ENCODE data around the gene PAQR8. TPM values are rescaled to one million over a fixed set of nuclear protein-coding genes. Genes with fewer than 3 reads are reported as not detected.

Gene PAQR8
- total and polyA plus RNA-seq, 2 of the 13 experiments (the other 11 are each of a cell fraction or from before 2014, with no cell fraction given), result 37.7 to 50.7 TPM

DNA sequence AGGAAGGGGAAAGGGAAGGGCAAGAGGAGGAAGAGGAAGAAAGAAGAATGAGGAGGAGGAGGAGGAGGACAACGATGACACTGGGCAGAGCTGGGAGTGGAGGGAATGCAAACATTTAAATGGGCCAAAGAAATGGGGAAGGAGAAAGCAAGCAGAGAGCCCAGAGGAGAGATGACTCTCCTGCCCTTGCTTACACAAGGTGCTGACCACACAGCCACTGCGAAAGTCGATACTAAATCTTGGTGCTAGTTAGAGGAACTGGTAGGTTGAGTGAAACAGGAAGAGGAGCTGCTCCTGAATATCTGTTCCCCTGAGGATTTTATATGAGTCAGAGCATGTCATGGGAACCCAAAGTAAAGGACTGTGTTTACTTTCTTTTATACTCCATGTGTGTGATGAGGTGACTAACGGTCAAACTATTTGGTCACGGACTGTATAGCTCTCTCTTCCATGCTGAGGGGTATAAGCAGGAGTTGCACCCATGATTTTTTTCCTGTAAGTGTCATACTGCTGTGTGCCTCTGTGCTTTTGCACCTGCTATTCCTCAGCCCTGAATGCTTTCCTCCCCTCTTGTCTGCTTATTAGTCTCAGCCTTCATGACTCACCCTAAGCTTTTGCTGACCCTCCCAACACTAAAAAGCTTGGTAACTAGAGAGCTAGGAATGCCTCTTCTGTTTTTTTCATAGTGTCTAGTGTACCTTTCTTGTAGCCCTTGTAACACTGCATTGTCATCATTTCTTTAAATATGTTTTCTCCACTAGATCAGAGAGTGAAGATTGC lies 9.5 kb upstream of the PAQR8 start (continued):
- TF ChIP-seq HMGA1 (CRISPR knock-in tag; conservative IDR thresholded peaks at IDR 0.05) (no peak), JUN (CRISPR knock-in tag; IDR thresholded peaks at IDR 0.05) (peak; percentile 94), NR2F6 (IDR thresholded peaks at IDR 0.05) (no peak), NR2F6 (CRISPR knock-in tag; IDR thresholded peaks at IDR 0.05) (no peak), GATAD2A (CRISPR knock-in tag; IDR thresholded peaks at IDR 0.05) (peak; percentile 87), ZNF569 (CRISPR knock-in tag; IDR thresholded peaks at IDR 0.05; ENCODE audit: borderline replicate concordance) (no peak), PTBP1 (IDR thresholded peaks at IDR 0.05; ENCODE audit: low read depth, low read length, poor library complexity, severe bottlenecking) (no peak), ZBTB20 (CRISPR knock-in tag; IDR thresholded peaks at IDR 0.05; ENCODE audit: borderline replicate concordance, low read depth) (peak; percentile 85; the same call in 1 of the 2 replicates), ZNF326 (CRISPR knock-in tag; IDR thresholded peaks at IDR 0.05; ENCODE audit: borderline replicate concordance) (no peak), TEAD3 (CRISPR knock-in tag; optimal IDR thresholded peaks at IDR 0.05; ENCODE audit: borderline replicate concordance) (peak; percentile 96), ONECUT2 (CRISPR knock-in tag; IDR thresholded peaks at IDR 0.05) (0 out of 2 replicates have a peak, but pooled peaks have one; percentile 19), KDM3A (CRISPR knock-in tag; IDR thresholded peaks at IDR 0.05; ENCODE audit: low read depth) (0 out of 2 replicates have a peak, but pooled peaks have one; percentile 24), JUND (CRISPR knock-in tag; IDR thresholded peaks at IDR 0.05) (peak; percentile 95), KAT7 (CRISPR knock-in tag; IDR thresholded peaks at IDR 0.05; ENCODE audit: borderline replicate concordance) (peak; percentile 43; the same call in 1 of the 2 replicates), ZNF234 (CRISPR knock-in tag; conservative IDR thresholded peaks at IDR 0.05) (no peak)
- TF ChIP-seq, protein P1, sequence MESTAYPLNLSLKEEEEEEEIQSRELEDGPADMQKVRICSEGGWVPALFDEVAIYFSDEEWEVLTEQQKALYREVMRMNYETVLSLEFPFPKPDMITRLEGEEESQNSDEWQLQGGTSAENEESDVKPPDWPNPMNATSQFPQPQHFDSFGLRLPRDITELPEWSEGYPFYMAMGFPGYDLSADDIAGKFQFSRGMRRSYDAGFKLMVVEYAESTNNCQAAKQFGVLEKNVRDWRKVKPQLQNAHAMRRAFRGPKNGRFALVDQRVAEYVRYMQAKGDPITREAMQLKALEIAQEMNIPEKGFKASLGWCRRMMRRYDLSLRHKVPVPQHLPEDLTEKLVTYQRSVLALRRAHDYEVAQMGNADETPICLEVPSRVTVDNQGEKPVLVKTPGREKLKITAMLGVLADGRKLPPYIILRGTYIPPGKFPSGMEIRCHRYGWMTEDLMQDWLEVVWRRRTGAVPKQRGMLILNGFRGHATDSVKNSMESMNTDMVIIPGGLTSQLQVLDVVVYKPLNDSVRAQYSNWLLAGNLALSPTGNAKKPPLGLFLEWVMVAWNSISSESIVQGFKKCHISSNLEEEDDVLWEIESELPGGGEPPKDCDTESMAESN (CRISPR knock-in tag; conservative IDR thresholded peaks at IDR 0.05), result no peak
- TF ChIP-seq, protein P2, sequence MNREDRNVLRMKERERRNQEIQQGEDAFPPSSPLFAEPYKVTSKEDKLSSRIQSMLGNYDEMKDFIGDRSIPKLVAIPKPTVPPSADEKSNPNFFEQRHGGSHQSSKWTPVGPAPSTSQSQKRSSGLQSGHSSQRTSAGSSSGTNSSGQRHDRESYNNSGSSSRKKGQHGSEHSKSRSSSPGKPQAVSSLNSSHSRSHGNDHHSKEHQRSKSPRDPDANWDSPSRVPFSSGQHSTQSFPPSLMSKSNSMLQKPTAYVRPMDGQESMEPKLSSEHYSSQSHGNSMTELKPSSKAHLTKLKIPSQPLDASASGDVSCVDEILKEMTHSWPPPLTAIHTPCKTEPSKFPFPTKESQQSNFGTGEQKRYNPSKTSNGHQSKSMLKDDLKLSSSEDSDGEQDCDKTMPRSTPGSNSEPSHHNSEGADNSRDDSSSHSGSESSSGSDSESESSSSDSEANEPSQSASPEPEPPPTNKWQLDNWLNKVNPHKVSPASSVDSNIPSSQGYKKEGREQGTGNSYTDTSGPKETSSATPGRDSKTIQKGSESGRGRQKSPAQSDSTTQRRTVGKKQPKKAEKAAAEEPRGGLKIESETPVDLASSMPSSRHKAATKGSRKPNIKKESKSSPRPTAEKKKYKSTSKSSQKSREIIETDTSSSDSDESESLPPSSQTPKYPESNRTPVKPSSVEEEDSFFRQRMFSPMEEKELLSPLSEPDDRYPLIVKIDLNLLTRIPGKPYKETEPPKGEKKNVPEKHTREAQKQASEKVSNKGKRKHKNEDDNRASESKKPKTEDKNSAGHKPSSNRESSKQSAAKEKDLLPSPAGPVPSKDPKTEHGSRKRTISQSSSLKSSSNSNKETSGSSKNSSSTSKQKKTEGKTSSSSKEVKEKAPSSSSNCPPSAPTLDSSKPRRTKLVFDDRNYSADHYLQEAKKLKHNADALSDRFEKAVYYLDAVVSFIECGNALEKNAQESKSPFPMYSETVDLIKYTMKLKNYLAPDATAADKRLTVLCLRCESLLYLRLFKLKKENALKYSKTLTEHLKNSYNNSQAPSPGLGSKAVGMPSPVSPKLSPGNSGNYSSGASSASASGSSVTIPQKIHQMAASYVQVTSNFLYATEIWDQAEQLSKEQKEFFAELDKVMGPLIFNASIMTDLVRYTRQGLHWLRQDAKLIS (CRISPR knock-in tag; IDR thresholded peaks at IDR 0.05), result no peak
- TF ChIP-seq, protein P3, sequence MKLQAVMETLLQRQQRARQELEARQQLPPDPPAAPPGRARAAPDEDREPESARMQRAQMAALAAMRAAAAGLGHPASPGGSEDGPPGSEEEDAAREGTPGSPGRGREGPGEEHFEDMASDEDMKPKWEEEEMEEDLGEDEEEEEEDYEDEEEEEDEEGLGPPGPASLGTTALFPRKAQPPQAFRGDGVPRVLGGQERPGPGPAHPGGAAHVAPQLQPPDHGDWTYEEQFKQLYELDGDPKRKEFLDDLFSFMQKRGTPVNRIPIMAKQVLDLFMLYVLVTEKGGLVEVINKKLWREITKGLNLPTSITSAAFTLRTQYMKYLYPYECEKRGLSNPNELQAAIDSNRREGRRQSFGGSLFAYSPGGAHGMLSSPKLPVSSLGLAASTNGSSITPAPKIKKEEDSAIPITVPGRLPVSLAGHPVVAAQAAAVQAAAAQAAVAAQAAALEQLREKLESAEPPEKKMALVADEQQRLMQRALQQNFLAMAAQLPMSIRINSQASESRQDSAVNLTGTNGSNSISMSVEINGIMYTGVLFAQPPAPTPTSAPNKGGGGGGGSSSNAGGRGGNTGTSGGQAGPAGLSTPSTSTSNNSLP (IDR thresholded peaks at IDR 0.05; ENCODE audit: low read depth, low read length), result peak; percentile 75
- TF ChIP-seq, protein P4, sequence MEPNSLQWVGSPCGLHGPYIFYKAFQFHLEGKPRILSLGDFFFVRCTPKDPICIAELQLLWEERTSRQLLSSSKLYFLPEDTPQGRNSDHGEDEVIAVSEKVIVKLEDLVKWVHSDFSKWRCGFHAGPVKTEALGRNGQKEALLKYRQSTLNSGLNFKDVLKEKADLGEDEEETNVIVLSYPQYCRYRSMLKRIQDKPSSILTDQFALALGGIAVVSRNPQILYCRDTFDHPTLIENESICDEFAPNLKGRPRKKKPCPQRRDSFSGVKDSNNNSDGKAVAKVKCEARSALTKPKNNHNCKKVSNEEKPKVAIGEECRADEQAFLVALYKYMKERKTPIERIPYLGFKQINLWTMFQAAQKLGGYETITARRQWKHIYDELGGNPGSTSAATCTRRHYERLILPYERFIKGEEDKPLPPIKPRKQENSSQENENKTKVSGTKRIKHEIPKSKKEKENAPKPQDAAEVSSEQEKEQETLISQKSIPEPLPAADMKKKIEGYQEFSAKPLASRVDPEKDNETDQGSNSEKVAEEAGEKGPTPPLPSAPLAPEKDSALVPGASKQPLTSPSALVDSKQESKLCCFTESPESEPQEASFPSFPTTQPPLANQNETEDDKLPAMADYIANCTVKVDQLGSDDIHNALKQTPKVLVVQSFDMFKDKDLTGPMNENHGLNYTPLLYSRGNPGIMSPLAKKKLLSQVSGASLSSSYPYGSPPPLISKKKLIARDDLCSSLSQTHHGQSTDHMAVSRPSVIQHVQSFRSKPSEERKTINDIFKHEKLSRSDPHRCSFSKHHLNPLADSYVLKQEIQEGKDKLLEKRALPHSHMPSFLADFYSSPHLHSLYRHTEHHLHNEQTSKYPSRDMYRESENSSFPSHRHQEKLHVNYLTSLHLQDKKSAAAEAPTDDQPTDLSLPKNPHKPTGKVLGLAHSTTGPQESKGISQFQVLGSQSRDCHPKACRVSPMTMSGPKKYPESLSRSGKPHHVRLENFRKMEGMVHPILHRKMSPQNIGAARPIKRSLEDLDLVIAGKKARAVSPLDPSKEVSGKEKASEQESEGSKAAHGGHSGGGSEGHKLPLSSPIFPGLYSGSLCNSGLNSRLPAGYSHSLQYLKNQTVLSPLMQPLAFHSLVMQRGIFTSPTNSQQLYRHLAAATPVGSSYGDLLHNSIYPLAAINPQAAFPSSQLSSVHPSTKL (CRISPR knock-in tag; IDR thresholded peaks at IDR 0.05), result peak; percentile 93
